DND-41 (cell line): ENCODE results near the gene HGF.

Experiments
- CTCF ChIP-seq: IDR thresholded peaks from 2 replicates; pipeline ENCODE4 v1.5.1; 2012; ENCODE audit warnings: borderline replicate concordance, low read length, moderate library complexity, mild to moderate bottlenecking; ENCODE audit not compliant: poor library complexity, severe bottlenecking; ENCODE audit errors: extremely low read depth
- EZH2 ChIP-seq: IDR thresholded peaks from 3 replicates; pipeline ENCODE4 v1.6.1; 2012; ENCODE audit warnings: borderline replicate concordance, low read depth, mild to moderate bottlenecking, moderate library complexity, low read length, inconsistent platforms; ENCODE audit not compliant: severe bottlenecking

- TF ChIP-seq CTCF, result no peak
- TF ChIP-seq EZH2, result no peak
Observed at GRCh38 chr7:81802251-81802650, 32.4 kb upstream of the HGF start.
